ENCODE results near the gene LRBA. TPM values are rescaled to one million over a fixed set of nuclear protein-coding genes. Genes with fewer than 3 reads are reported as not detected.
"Not testable (repeated sequence)": the region's sequence is repeated elsewhere in the genome, so short reads cannot be mapped to it uniquely, and the experiment has no call there.

LRBA gene
- total and polyA plus RNA-seq, 9 donors = 9.7 to 49.2 (median 30.4) TPM

DNA sequence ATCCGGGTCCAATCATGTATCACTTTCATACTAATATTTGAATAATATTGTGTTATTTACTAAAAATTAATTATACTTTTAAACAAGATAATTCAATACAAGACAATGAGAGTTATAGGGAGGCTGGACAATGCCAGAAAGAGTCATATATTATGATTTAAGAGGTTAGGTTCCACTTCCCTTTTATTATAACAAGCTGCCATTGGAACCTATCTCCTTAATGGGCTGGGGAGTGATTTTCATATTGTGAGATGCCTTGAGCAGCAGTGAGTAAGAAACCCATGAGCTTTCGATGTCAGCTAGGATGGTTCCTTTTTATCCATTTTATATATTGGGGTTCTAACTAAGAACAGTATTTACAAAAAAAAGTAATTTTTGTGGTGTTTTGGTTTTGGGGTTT lies 341.3 kb downstream of the LRBA start:
- TF ChIP-seq POLR2A (IDR thresholded peaks at IDR 0.05) = no peak
- TF ChIP-seq, protein P1, sequence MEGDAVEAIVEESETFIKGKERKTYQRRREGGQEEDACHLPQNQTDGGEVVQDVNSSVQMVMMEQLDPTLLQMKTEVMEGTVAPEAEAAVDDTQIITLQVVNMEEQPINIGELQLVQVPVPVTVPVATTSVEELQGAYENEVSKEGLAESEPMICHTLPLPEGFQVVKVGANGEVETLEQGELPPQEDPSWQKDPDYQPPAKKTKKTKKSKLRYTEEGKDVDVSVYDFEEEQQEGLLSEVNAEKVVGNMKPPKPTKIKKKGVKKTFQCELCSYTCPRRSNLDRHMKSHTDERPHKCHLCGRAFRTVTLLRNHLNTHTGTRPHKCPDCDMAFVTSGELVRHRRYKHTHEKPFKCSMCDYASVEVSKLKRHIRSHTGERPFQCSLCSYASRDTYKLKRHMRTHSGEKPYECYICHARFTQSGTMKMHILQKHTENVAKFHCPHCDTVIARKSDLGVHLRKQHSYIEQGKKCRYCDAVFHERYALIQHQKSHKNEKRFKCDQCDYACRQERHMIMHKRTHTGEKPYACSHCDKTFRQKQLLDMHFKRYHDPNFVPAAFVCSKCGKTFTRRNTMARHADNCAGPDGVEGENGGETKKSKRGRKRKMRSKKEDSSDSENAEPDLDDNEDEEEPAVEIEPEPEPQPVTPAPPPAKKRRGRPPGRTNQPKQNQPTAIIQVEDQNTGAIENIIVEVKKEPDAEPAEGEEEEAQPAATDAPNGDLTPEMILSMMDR (IDR thresholded peaks at IDR 0.05) = no peak
- no peak for TF ChIP-seq EP300 (IDR thresholded peaks at IDR 0.05)
- intact Hi-C loops (cut with DNase I) = no loop called here
- H3K4me1 ChIP-seq (ENCODE audit: insufficient read depth) = no peaks in the 10 kb centered on the region
- no peak overlapping the region for H3K4me3 ChIP-seq
- H3K9me3 ChIP-seq = no peaks in the 10 kb centered on the region
- no peak for DNase-seq
- 95 to 98% (median 96%) methylated on average over 2 of the region's 2 CpGs for WGBS, 3 donors
- H3K27me3 ChIP-seq = no peaks in the 10 kb centered on the region
- no peak overlapping the region for H3K27ac ChIP-seq
- no peaks in the 10 kb centered on the region for H3K36me3 ChIP-seq

GRCh38 chr4:150668824-150669223 lies 346.3 kb downstream of the LRBA start:
- Histone ChIP-seq H3K27me3 (no peaks in the 10 kb centered on the region), H3K4me1 (ENCODE audit: insufficient read depth) (no peaks in the 10 kb centered on the region), H3K9me3 (no peaks in the 10 kb centered on the region), H3K36me3 (no peaks in the 10 kb centered on the region), H3K27ac (no peak overlapping the region), H3K4me3 (no peak overlapping the region)
- intact Hi-C loops (cut with DNase I) = no loop called here
- no peak for DNase-seq
- no peak for TF ChIP-seq POLR2A (IDR thresholded peaks at IDR 0.05)
- TF ChIP-seq, protein P1 (IDR thresholded peaks at IDR 0.05) = no peak
- no peak for TF ChIP-seq EP300 (IDR thresholded peaks at IDR 0.05)
- 83 to 89% (median 87%) methylated on average over 2 of the region's 2 CpGs for WGBS, 3 donors

DNA sequence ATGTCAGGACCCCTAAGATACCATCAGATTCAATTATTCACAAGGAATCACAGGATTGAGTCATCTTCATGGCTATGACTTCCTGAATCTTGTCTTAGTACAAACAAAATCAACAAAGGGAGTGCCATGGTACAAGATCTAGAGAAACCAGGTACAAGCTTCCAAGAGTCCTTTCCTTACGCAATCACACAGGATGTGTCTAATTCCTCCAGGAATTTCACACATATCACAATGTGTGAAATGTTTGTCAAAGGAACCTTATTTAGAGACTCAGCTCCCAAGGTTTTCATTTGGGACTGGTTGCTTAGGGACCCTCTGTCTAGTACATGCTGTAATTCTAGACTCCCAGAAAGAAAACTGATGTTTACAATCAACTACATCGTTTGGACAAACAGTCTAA lies 350.1 kb downstream of the LRBA start:
- H3K9me3 ChIP-seq = no peaks in the 10 kb centered on the region
- 87 to 93% (median 92%) methylated on average over 2 of the region's 2 CpGs for WGBS, 3 donors

GRCh38 chr4:150662686-150663085 lies 352.4 kb downstream of the LRBA start:
- Histone ChIP-seq H3K27me3 (no peaks in the 10 kb centered on the region), H3K9me3 (no peaks in the 10 kb centered on the region), H3K36me3 (no peaks in the 10 kb centered on the region), H3K27ac (no peak overlapping the region), H3K4me3 (no peak overlapping the region), H3K4me1 (ENCODE audit: insufficient read depth) (no peaks in the 10 kb centered on the region)
- WGBS, 3 donors = 93 to 100% (median 96%) methylated on average over 1 of the region's 1 CpG
- intact Hi-C loops (cut with DNase I) = no loop called here
- DNase-seq = no peak
- TF ChIP-seq, protein P1 (IDR thresholded peaks at IDR 0.05) = no peak
- TF ChIP-seq POLR2A (IDR thresholded peaks at IDR 0.05) (no peak), EP300 (IDR thresholded peaks at IDR 0.05) (no peak)

More for the DNA sequence above, 350.1 kb downstream of the LRBA start:
- no peak overlapping the region for H3K4me3 ChIP-seq
- TF ChIP-seq POLR2A (IDR thresholded peaks at IDR 0.05) = no peak
- TF ChIP-seq, protein P1 (IDR thresholded peaks at IDR 0.05) = no peak
- TF ChIP-seq EP300 (IDR thresholded peaks at IDR 0.05) = no peak
- H3K36me3 ChIP-seq = no peaks in the 10 kb centered on the region
- DNase-seq = no peak
- H3K4me1 ChIP-seq (ENCODE audit: insufficient read depth) = no peaks in the 10 kb centered on the region
- intact Hi-C loops (cut with DNase I) = no loop called here
- no peaks in the 10 kb centered on the region for H3K27me3 ChIP-seq
- H3K27ac ChIP-seq = no peak overlapping the region

DNA sequence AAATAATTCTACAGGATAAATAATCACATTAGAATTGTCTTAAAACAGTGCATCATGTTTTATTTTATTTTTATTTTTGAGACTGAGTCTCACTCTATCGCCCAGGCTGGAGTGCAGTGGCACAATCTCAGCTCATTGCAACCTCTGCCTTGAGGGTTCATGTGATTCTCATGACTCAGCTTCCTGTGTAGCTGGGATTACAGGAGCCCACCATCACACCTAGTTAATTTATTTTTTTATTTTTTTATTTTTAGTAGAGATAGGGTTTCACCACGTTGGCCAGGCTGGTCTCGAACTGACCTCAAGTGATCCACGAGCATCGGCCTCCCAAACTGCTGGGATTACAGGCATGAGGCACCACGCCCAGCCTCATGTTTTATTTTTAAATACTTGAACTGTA lies 353.5 kb downstream of the LRBA start:
- not testable (repeated sequence) for DNase-seq

DNA sequence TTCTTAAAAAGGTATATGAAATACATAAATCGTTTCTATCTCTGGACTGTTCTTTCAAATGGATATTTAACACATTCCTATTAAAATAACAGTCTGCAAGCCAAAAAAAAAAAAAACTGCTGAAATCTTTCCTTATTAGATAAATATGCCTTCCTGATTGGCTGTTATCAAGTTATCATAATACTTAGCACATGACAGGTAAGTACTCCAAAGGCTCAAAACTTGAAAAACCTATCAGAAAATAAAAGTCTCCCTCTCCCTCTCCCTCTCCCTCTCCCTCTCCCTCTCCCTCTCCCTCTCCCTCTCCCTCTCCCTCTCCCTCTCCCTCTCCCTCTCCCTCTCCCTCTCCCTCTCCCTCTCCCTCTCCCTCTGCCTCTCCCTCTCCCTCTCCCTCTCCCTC lies 356.8 kb downstream of the LRBA start:
- H3K27me3 ChIP-seq; H3K27ac ChIP-seq; H3K4me3 ChIP-seq; DNase-seq; intact Hi-C loops (cut with DNase I); H3K9me3 ChIP-seq; H3K36me3 ChIP-seq; H3K4me1 ChIP-seq (ENCODE audit: insufficient read depth): not testable (repeated sequence)
- 82 to 93% (median 85%) methylated on average over 1 of the region's 1 CpG for WGBS, 3 donors

More for the DNA sequence above, 353.5 kb downstream of the LRBA start:
- H3K4me3 ChIP-seq; H3K9me3 ChIP-seq; H3K36me3 ChIP-seq; intact Hi-C loops (cut with DNase I); H3K27ac ChIP-seq; H3K27me3 ChIP-seq; H3K4me1 ChIP-seq (ENCODE audit: insufficient read depth): not testable (repeated sequence)
- 90 to 92% (median 91%) methylated on average over 6 of the region's 6 CpGs for WGBS, 3 donors

All from ovary (tissue), 9 donors.